HG02642 (cell line): Measurements from ENCODE around the gene DPP7.
"Not testable (repeated sequence)": the region's sequence is repeated elsewhere in the genome, so short reads cannot be mapped to it uniquely, and the experiment has no call there.

Source experiments
- ATAC-seq: cut with Tn5 transposase; IDR thresholded peaks from one replicate; pipeline ENCODE4 v1.9.1; 2021; ENCODE audit warnings: mild to moderate bottlenecking; ENCODE audit not compliant: unreplicated experiment, poor library complexity

Gene DPP7

GRCh38 chr9:137148661-137149060 lies 34.1 kb upstream of the DPP7 start:
- no peak for ATAC-seq

- ATAC-seq, result no peak
Measured at GRCh38 chr9:137148242-137148641, 33.7 kb upstream of the DPP7 start.

- no peak for ATAC-seq
Measured at GRCh38 chr9:137147793-137148160, 33.2 kb upstream of the DPP7 start.

- ATAC-seq, result no peak
Measured at GRCh38 chr9:137147091-137147792, 32.7 kb upstream of the DPP7 start.

- ATAC-seq, result no peak
Measured at GRCh38 chr9:137146527-137146918, 32.0 kb upstream of the DPP7 start.

- ATAC-seq, result no peak
Measured at GRCh38 chr9:137145731-137146526, 31.4 kb upstream of the DPP7 start.

- ATAC-seq, result no peak
Measured at GRCh38 chr9:137143459-137143858, 28.9 kb upstream of the DPP7 start.

GRCh38 chr9:137141976-137142936 lies 27.7 kb upstream of the DPP7 start:
- ATAC-seq, result no peak

- no peak for ATAC-seq
Measured at GRCh38 chr9:137141050-137141810, 26.7 kb upstream of the DPP7 start.

- ATAC-seq, result no peak
Measured at GRCh38 chr9:137140151-137141012, 25.8 kb upstream of the DPP7 start.

- ATAC-seq, result no peak
Measured at GRCh38 chr9:137139468-137140150, 25.1 kb upstream of the DPP7 start.

- no peak for ATAC-seq
Measured at GRCh38 chr9:137138722-137139467, 24.4 kb upstream of the DPP7 start, which contains the start of gene GRIN1. TSS of gene GRIN1 (plus strand) at chr9:137139154. CDS start at chr9:137139487, 333 bp downstream.

GRCh38 chr9:137138058-137138721 lies 23.7 kb upstream of the DPP7 start:
- no peak for ATAC-seq

- ATAC-seq, result no peak
Measured at GRCh38 chr9:137136881-137137607, 22.5 kb upstream of the DPP7 start.

- no peak for ATAC-seq
Measured at GRCh38 chr9:137136261-137136880, 21.8 kb upstream of the DPP7 start.

- not testable (repeated sequence) for ATAC-seq
Measured at GRCh38 chr9:137135154-137135553, 20.6 kb upstream of the DPP7 start.
